Keratinocyte (primary cell): ENCODE data around the gene ACTR3C. TPM values are rescaled to one million over a fixed set of nuclear protein-coding genes. Genes with fewer than 3 reads are reported as not detected.

Experiments used
- DNase-seq: peaks from one replicate; pipeline ENCODE4 v3.0.0-alpha.2; 2011; ENCODE audit warnings: low read depth, missing footprints, low spot score
- FAIRE-seq: peaks from 2 replicates; lab custom pipeline; 2011; peaks lifted over from hg19 to GRCh38; lab: Jason Lieb, UNC
- H2AFZ ChIP-seq: 2 replicates; pipeline ENCODE4 v1.6.0; 2012; ENCODE audit warnings: low read length, control low read depth, inconsistent platforms; ENCODE audit not compliant: control insufficient read depth
- H3K27ac ChIP-seq: 2 replicates; pipeline ENCODE4 v1.5.1; 2011; ENCODE audit warnings: low read length; ENCODE audit not compliant: control insufficient read depth, insufficient read depth
- H3K27me3 ChIP-seq: 3 replicates; pipeline ENCODE4 v1.6.0; 2011; ENCODE audit warnings: low read length; ENCODE audit not compliant: control insufficient read depth, insufficient read depth; ENCODE audit errors: extremely low read depth
- H3K36me3 ChIP-seq, 2 experiments: 2 replicates in 1 of 2; 3 replicates in 1 of 2; pipeline ENCODE4 v1.5.1; 2011; ENCODE audit warnings: low read length in 2 of 2, mild to moderate bottlenecking in 1 of 2; ENCODE audit not compliant: control insufficient read depth in 2 of 2, insufficient read depth in 2 of 2; ENCODE audit errors: extremely low read depth in 1 of 2
- H3K4me1 ChIP-seq: 3 replicates; pipeline ENCODE4 v1.5.1; 2011; ENCODE audit warnings: low read length; ENCODE audit not compliant: control insufficient read depth, insufficient read depth; ENCODE audit errors: extremely low read depth
- H3K4me2 ChIP-seq: 3 replicates; pipeline ENCODE4 v1.6.0; 2011; ENCODE audit warnings: low read depth, low read length; ENCODE audit not compliant: control insufficient read depth, insufficient read depth; ENCODE audit errors: extremely low read depth
- H3K4me3 ChIP-seq, 3 experiments: fragments of 200-600 bp in 1 of 3; sonication (generic) in 1 of 3; 2 replicates in 2 of 3; 3 replicates in 1 of 3; pipeline ENCODE4 v1.5.1; 2011 to 2016; ENCODE audit warnings: low read length in 3 of 3, mild to moderate bottlenecking in 3 of 3, control low read depth in 2 of 3, inconsistent platforms in 1 of 3, low read depth in 1 of 3, mixed read lengths in 1 of 3, mixed run types in 1 of 3, moderate library complexity in 1 of 3; ENCODE audit not compliant: control insufficient read depth in 2 of 3, insufficient read depth in 2 of 3; ENCODE audit errors: extremely low read depth in 1 of 3
- H3K79me2 ChIP-seq: 2 replicates; pipeline ENCODE4 v1.6.0; 2012; ENCODE audit warnings: low read length; ENCODE audit not compliant: control insufficient read depth, insufficient read depth
- H3K9ac ChIP-seq: 3 replicates; pipeline ENCODE4 v1.6.0; 2011; ENCODE audit warnings: low read length; ENCODE audit not compliant: control insufficient read depth, insufficient read depth; ENCODE audit errors: extremely low read depth
- H3K9me1 ChIP-seq: 3 replicates; pipeline ENCODE4 v1.6.0; 2011; ENCODE audit warnings: low read length; ENCODE audit not compliant: control insufficient read depth, insufficient read depth; ENCODE audit errors: extremely low read depth
- H3K9me3 ChIP-seq: 2 replicates; pipeline ENCODE4 v1.5.1; 2012; ENCODE audit warnings: low read depth, low read length; ENCODE audit not compliant: control insufficient read depth
- H4K20me1 ChIP-seq: 3 replicates; pipeline ENCODE4 v1.6.0; 2011; ENCODE audit warnings: low read length; ENCODE audit not compliant: control insufficient read depth, insufficient read depth; ENCODE audit errors: extremely low read depth
- CTCF ChIP-seq, 3 experiments: IDR thresholded peaks in 1 of 3; conservative IDR thresholded peaks in 1 of 3; optimal IDR thresholded peaks in 1 of 3; 2 replicates in 2 of 3; 3 replicates in 1 of 3; pipeline versions ENCODE3 to v1.5.1; 2011; ENCODE audit warnings: low read length in 3 of 3, mild to moderate bottlenecking in 3 of 3, moderate library complexity in 2 of 3, control low read depth in 1 of 3, inconsistent platforms in 1 of 3; ENCODE audit not compliant: insufficient read depth in 2 of 3; ENCODE audit errors: extremely low read depth in 1 of 3
- EZH2 ChIP-seq: IDR thresholded peaks from one replicate; pipeline ENCODE4 v1.6.1; 2012; ENCODE audit warnings: inconsistent platforms, mild to moderate bottlenecking, low read length, moderate library complexity
- dilution Hi-C: fragments of 300-500 bp; cut with MboI; formaldehyde crosslinking; loops from one replicate; pipeline ENCODE4 v1.7.0; 2020; ENCODE audit warnings: low sequenced_read_pairs; ENCODE audit not compliant: extremely low pct_ligation_motif_present
- polyA plus RNA-seq, 5 experiments: library from polyadenylated mRNA; depleted of rRNA in 3 of 5; stranded (reverse) in 3 of 5; stranded (forward) in 1 of 5; unstranded in 1 of 5; fragments of >200 nt; gene quantifications; 1 replicate in 1 of 5; 2 replicates in 3 of 5; 3 replicates in 1 of 5; pipeline versions ENCODE4 v1.2.1 to v1.2.3, GENCODE V29; 2011 to 2012; ENCODE audit warnings: missing spikeins in 2 of 5, low read depth in 1 of 5, low replicate concordance in 1 of 5

Gene ACTR3C
- polyA plus RNA-seq, 1 donor (not counting 4 experiments of a cell fraction or from before 2014, with no cell fraction given), result 1.3 TPM

- Histone ChIP-seq H2AFZ (no peak overlapping the region), H3K9me3 (no peaks in the 10 kb centered on the region), H4K20me1 (no peaks in the 10 kb centered on the region), H3K79me2 (no peaks in the 10 kb centered on the region), H3K9ac (no peak overlapping the region), H3K4me2 (no peak overlapping the region), H3K4me3 (no peak overlapping the region), H3K27me3 (no peaks in the 10 kb centered on the region), H3K36me3 (no peaks in the 10 kb centered on the region), H3K4me1 (no peaks in the 10 kb centered on the region), H3K27ac (no peak overlapping the region), H3K9me1 (no peaks in the 10 kb centered on the region)
- DNase-seq, result no peak
- TF ChIP-seq CTCF (optimal IDR thresholded peaks at IDR 0.05 in 1 of 3, IDR thresholded peaks at IDR 0.05 in 1 of 3, conservative IDR thresholded peaks at IDR 0.05 in 1 of 3; ENCODE audit: extremely low read depth in 1 of 3, insufficient read depth in 2 of 3, low read length in 3 of 3) (no peak), EZH2 (no peak)
- FAIRE-seq, result no peak
- dilution Hi-C loops, result no loop called here
Observed at GRCh38 chr7:150314639-150315239, 8.6 kb downstream of the ACTR3C start.

- dilution Hi-C loops, result no loop called here
- no peak overlapping the region for H2AFZ ChIP-seq
- H3K36me3 ChIP-seq, result no peaks in the 10 kb centered on the region
- H3K4me2 ChIP-seq, result no peak overlapping the region
- H3K4me1 ChIP-seq, result no peaks in the 10 kb centered on the region
- no peaks in the 10 kb centered on the region for H3K27me3 ChIP-seq
- no peaks in the 10 kb centered on the region for H3K79me2 ChIP-seq
- H4K20me1 ChIP-seq, result no peaks in the 10 kb centered on the region
- DNase-seq (no peak), FAIRE-seq (no peak)
- no peak overlapping the region for H3K4me3 ChIP-seq
- H3K9me1 ChIP-seq, result no peaks in the 10 kb centered on the region
- TF ChIP-seq EZH2, result no peak
- no peak for TF ChIP-seq CTCF (optimal IDR thresholded peaks at IDR 0.05 in 1 of 3, IDR thresholded peaks at IDR 0.05 in 1 of 3, conservative IDR thresholded peaks at IDR 0.05 in 1 of 3; ENCODE audit: extremely low read depth in 1 of 3, insufficient read depth in 2 of 3, low read length in 3 of 3)
- H3K9ac ChIP-seq, result no peak overlapping the region
- H3K27ac ChIP-seq, result no peak overlapping the region
- no peaks in the 10 kb centered on the region for H3K9me3 ChIP-seq
Observed at GRCh38 chr7:150313870-150314269, 9.5 kb downstream of the ACTR3C start.
